ENCODE measurements around the gene COQ8A. TPM values are rescaled to one million over a fixed set of nuclear protein-coding genes. Genes with fewer than 3 reads are reported as not detected.

COQ8A gene
- total and polyA plus RNA-seq, 2 experiments from 2014 or later = 45.1 to 59.7 TPM

- Histone ChIP-seq H3K27ac (no peak overlapping the region), H3K9me3 (ENCODE audit: low read depth) (no peaks in the 10 kb centered on the region), H3K36me3 (no peaks in the 10 kb centered on the region), H3K27me3 (no peaks in the 10 kb centered on the region), H3K4me1 (ENCODE audit: low read depth) (peaks cover 10% of the 10 kb centered on the region), H3K4me3 (no peak overlapping the region)
- no peak for TF ChIP-seq CTCF (IDR thresholded peaks at IDR 0.05; ENCODE audit: low read depth, low read length)
- DNase-seq (ENCODE audit: low read depth in 1 of 2, low spot score in 1 of 2) = no peak
Observed at GRCh38 chr1:227009937-227010336, 69.8 kb downstream of the COQ8A start.

- no peak overlapping the region for H3K4me3 ChIP-seq
- no peaks in the 10 kb centered on the region for H3K9me3 ChIP-seq (ENCODE audit: low read depth)
- no peak for TF ChIP-seq CTCF (IDR thresholded peaks at IDR 0.05; ENCODE audit: low read depth, low read length)
- DNase-seq (ENCODE audit: low read depth in 1 of 2, low spot score in 1 of 2) = no peak
- no peaks in the 10 kb centered on the region for H3K27me3 ChIP-seq
- H3K4me1 ChIP-seq (ENCODE audit: low read depth) = peaks cover 5% of the 10 kb centered on the region
- no peak overlapping the region for H3K27ac ChIP-seq
- peaks cover 4% of the 10 kb centered on the region for H3K36me3 ChIP-seq
Observed at GRCh38 chr1:227010645-227011044, 70.6 kb downstream of the COQ8A start.

- H3K36me3 ChIP-seq = peaks cover 14% of the 10 kb centered on the region
- H3K4me1 ChIP-seq (ENCODE audit: low read depth) = peaks cover under 1% of the 10 kb centered on the region
- TF ChIP-seq CTCF (IDR thresholded peaks at IDR 0.05; ENCODE audit: low read depth, low read length) = no peak
- no peaks in the 10 kb centered on the region for H3K9me3 ChIP-seq (ENCODE audit: low read depth)
- no peaks in the 10 kb centered on the region for H3K27me3 ChIP-seq
- DNase-seq (ENCODE audit: low read depth in 1 of 2, low spot score in 1 of 2) = no peak
- H3K4me3 ChIP-seq = no peak overlapping the region
- no peak overlapping the region for H3K27ac ChIP-seq
Observed at GRCh38 chr1:227016990-227017389, 76.9 kb downstream of the COQ8A start.

- no peak for DNase-seq (ENCODE audit: low read depth in 1 of 2, low spot score in 1 of 2)
- Histone ChIP-seq H3K4me1 (ENCODE audit: low read depth) (no peaks in the 10 kb centered on the region), H3K36me3 (peaks cover 37% of the 10 kb centered on the region)
Observed at GRCh38 chr1:227032396-227032795, 92.3 kb downstream of the COQ8A start.

GRCh38 chr1:227033880-227034279 lies 93.8 kb downstream of the COQ8A start:
- Histone ChIP-seq H3K4me1 (ENCODE audit: low read depth) (no peaks in the 10 kb centered on the region), H3K27me3 (no peaks in the 10 kb centered on the region), H3K36me3 (peaks cover 34% of the 10 kb centered on the region), H3K4me3 (no peak overlapping the region), H3K9me3 (ENCODE audit: low read depth) (no peaks in the 10 kb centered on the region), H3K27ac (no peak overlapping the region)
- TF ChIP-seq CTCF (IDR thresholded peaks at IDR 0.05; ENCODE audit: low read depth, low read length) = no peak
- no peak for DNase-seq (ENCODE audit: low read depth in 1 of 2, low spot score in 1 of 2)

More at GRCh38 chr1:227032396-227032795, 92.3 kb downstream of the COQ8A start:
- no peaks in the 10 kb centered on the region for H3K27me3 ChIP-seq
- no peak overlapping the region for H3K27ac ChIP-seq
- TF ChIP-seq CTCF (IDR thresholded peaks at IDR 0.05; ENCODE audit: low read depth, low read length) = no peak
- H3K4me3 ChIP-seq = no peak overlapping the region
- H3K9me3 ChIP-seq (ENCODE audit: low read depth) = no peaks in the 10 kb centered on the region

- no peaks in the 10 kb centered on the region for H3K27me3 ChIP-seq
- H3K9me3 ChIP-seq (ENCODE audit: low read depth) = no peaks in the 10 kb centered on the region
- H3K27ac ChIP-seq = no peak overlapping the region
- DNase-seq (ENCODE audit: low read depth in 1 of 2, low spot score in 1 of 2) = no peak
- no peak for TF ChIP-seq CTCF (IDR thresholded peaks at IDR 0.05; ENCODE audit: low read depth, low read length)
- H3K4me3 ChIP-seq = no peak overlapping the region
- H3K4me1 ChIP-seq (ENCODE audit: low read depth) = no peaks in the 10 kb centered on the region
- H3K36me3 ChIP-seq = peaks cover 32% of the 10 kb centered on the region
Observed at GRCh38 chr1:227035316-227035715, 95.2 kb downstream of the COQ8A start.

Measured in cardiac muscle cell (in vitro differentiated cells and primary cell).